LNCAP (cell line): ENCODE measurements around the gene IP6K2.

Experiments used
- CTCF ChIP-seq: fragments of 450-650 bp; IDR thresholded peaks from 2 replicates; pipeline ENCODE4 v1.5.1; 2017; ENCODE audit warnings: mild to moderate bottlenecking

IP6K2 gene

GRCh38 chr3:48702320-48702920 is 14.6 kb downstream of the IP6K2 start:
- no peak for TF ChIP-seq CTCF

- no peak for TF ChIP-seq CTCF
These were observed 16.2 kb downstream of the IP6K2 start for GRCh38 chr3:48700731-48701405.

DNA sequence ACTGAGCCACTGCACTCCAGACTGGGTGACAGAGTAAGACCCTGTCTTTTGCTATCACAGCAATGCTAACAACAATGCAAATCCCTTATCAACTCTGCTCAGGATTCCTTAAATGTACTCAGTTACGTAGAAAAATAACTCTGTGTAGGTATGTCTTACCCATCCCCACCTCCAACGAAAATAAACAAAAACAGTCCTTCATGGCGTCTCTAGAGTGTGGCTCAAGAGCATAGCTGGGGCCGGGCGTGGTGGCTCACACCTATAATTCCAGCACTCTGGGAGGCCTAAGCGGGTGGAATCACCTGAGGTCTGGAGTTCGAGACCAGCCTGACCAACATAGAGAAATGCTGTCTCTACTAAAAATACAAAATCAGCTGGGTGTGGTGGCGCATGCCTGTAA is 18.1 kb downstream of the IP6K2 start:
- no peak for TF ChIP-seq CTCF

- no peak for TF ChIP-seq CTCF
These were observed 19.1 kb downstream of the IP6K2 start for GRCh38 chr3:48697952-48698351.

- TF ChIP-seq CTCF = no peak
These were observed 20.4 kb downstream of the IP6K2 start for GRCh38 chr3:48696601-48697000.

- TF ChIP-seq CTCF = no peak
These were observed 20.9 kb downstream of the IP6K2 start for GRCh38 chr3:48696156-48696555.

- TF ChIP-seq CTCF = no peak
These were observed 21.6 kb downstream of the IP6K2 start for GRCh38 chr3:48695393-48695753.
